Stomach (tissue), 9 donors: ENCODE measurements around the gene IGSF8. TPM values are rescaled to one million over a fixed set of nuclear protein-coding genes. Genes with fewer than 3 reads are reported as not detected.
"Not testable (repeated sequence)": the region's sequence is repeated elsewhere in the genome, so short reads cannot be mapped to it uniquely, and the experiment has no call there.

Source experiments
- DNase-seq, 2 donors: peaks; one replicate each; pipeline versions ENCODE4 v3.0.0 to v3.0.0-alpha.2; 2013 to 2019
- H3K27ac ChIP-seq, 5 donors: fragments of 200-600 bp in 4 of 5; sonication (generic) in 4 of 5; one replicate each; pipeline ENCODE4 v1.5.1; 2013 to 2019; ENCODE audit warnings: mild to moderate bottlenecking in 1 of 5, moderate library complexity in 1 of 5
- H3K27me3 ChIP-seq, 3 donors: fragments of 200-600 bp; sonication (generic); one replicate each; pipeline ENCODE4 v1.5.1; 2017 to 2019; ENCODE audit warnings: mixed run types in 1 of 3
- H3K36me3 ChIP-seq, 4 donors: fragments of 200-600 bp; sonication (generic); 1 replicate in 3 of 4; 2 replicates in 1 of 4; pipeline ENCODE4 v1.5.1; 2016 to 2019
- H3K4me1 ChIP-seq, 4 donors: fragments of 200-600 bp; sonication (generic); one replicate each; pipeline ENCODE4 v1.5.1; 2016 to 2019
- H3K4me3 ChIP-seq, 4 donors: fragments of 200-600 bp; sonication (generic) in 3 of 4; one replicate each; pipeline ENCODE4 v1.5.1; 2016 to 2019; ENCODE audit warnings: mild to moderate bottlenecking in 1 of 4
- H3K9me3 ChIP-seq, 4 donors: fragments of 200-600 bp; sonication (generic); one replicate each; pipeline ENCODE4 v1.5.1; 2016 to 2019
- EP300 ChIP-seq: sonication (generic); formaldehyde crosslinking; IDR thresholded peaks from one replicate; pipeline ENCODE4 v1.6.1; 2017; ENCODE audit warnings: antibody characterized with exemption
- POLR2A ChIP-seq, 4 donors: fragments of 450-650 bp; IDR thresholded peaks; one replicate each; pipeline ENCODE4 v1.6.1; 2016; ENCODE audit warnings: antibody characterized with exemption in 4 of 4, control low read depth in 2 of 4, mild to moderate bottlenecking in 1 of 4, moderate library complexity in 1 of 4
- POLR2AphosphoS5 ChIP-seq, 3 donors: sonication (generic); formaldehyde crosslinking; IDR thresholded peaks; one replicate each; pipeline ENCODE4 v1.6.1; 2016; ENCODE audit warnings: antibody characterized with exemption in 3 of 3
- WGBS, 5 donors: extraction: QIAGEN DNeasy Blood & Tissue Kit in 3 of 5; methylation state at CpG; one replicate each; pipeline versions ENCODE4 v1.1.5 to v1.1.7; 2013 to 2018; 5-methylcytosine and 5-hydroxymethylcytosine counted together
- intact Hi-C: fragments of 100-400 bp; cut with DNase I; formaldehyde crosslinking; loops from one replicate; pipeline ENCODE4 v1.15.1; 2023; ENCODE audit warnings: low total_unique reads
- polyA plus RNA-seq, 3 donors: library from polyadenylated mRNA; stranded (reverse); fragments of 200-250 nt; gene quantifications; one replicate each; pipeline ENCODE4 v1.2.3, GENCODE V29; 2013
- total RNA-seq, 5 donors: library from RNA; depleted of rRNA; stranded (reverse); fragments of >200 nt; gene quantifications; one replicate each; pipeline versions ENCODE4 v1.1.0 to v1.2.3, GENCODE V29; 2014 to 2016
- TF ChIP-seq, protein P1 (sequence below), 7 experiments: fragments of 450-650 bp in 4 of 7; fragments of 200-600 bp in 3 of 7; sonication (generic) in 3 of 7; IDR thresholded peaks; one replicate each; pipeline ENCODE4 v1.5.1; 2016 to 2019; ENCODE audit warnings: antibody characterized with exemption in 7 of 7, control low read depth in 2 of 7, mild to moderate bottlenecking in 1 of 7
- donor health status: healthy with polysubstance abuse.
- donor health status: Bipolar disorder and iron deficiency.
- donor health status: healthy.

Gene IGSF8
- total and polyA plus RNA-seq, 8 donors: 4.7 to 65.2 (median 14.8) TPM

DNA sequence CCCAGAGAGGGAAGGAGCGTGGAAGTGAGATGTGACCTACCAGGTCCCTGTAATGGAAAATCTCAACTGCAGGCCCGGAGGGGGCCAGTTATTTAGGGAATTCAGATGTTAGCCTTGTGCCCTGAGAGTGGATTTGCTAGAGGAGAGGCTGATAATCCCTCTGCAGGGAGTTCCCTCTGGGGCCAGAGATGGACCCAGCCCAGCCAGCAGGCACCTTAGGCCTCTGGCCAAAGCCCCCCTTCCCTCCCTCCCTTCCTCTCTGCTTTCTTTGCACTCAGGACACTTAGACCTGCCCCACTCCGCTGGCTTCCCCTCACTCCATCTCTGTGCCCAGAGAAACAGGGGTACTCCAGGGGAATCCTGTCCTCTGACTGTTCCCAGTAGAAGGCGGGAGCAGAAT is 15.7 kb upstream of the IGSF8 start:
- no peak for DNase-seq
- Histone ChIP-seq H3K4me3 (no peak overlapping the region), H3K27ac (peak overlapping the region in 2 of 5 donors; percentile 27 to 73), H3K27me3 (peaks cover 0 to 30% (median 15%) of the 10 kb centered on the region in 3 donors), H3K9me3 (no peaks in the 10 kb centered on the region), H3K36me3 (no peaks in the 10 kb centered on the region), H3K4me1 (peaks cover 0 to 49% (median 23%) of the 10 kb centered on the region in 4 donors)
- TF ChIP-seq POLR2A (IDR thresholded peaks at IDR 0.05) (no peak), POLR2AphosphoS5 (IDR thresholded peaks at IDR 0.05) (no peak), EP300 (no peak)
- TF ChIP-seq, protein P1, sequence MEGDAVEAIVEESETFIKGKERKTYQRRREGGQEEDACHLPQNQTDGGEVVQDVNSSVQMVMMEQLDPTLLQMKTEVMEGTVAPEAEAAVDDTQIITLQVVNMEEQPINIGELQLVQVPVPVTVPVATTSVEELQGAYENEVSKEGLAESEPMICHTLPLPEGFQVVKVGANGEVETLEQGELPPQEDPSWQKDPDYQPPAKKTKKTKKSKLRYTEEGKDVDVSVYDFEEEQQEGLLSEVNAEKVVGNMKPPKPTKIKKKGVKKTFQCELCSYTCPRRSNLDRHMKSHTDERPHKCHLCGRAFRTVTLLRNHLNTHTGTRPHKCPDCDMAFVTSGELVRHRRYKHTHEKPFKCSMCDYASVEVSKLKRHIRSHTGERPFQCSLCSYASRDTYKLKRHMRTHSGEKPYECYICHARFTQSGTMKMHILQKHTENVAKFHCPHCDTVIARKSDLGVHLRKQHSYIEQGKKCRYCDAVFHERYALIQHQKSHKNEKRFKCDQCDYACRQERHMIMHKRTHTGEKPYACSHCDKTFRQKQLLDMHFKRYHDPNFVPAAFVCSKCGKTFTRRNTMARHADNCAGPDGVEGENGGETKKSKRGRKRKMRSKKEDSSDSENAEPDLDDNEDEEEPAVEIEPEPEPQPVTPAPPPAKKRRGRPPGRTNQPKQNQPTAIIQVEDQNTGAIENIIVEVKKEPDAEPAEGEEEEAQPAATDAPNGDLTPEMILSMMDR (IDR thresholded peaks at IDR 0.05): no peak
- intact Hi-C loops: loop anchor here (10.0 kb wide), 1 partner anchor 61 kb away; no protein-coding TSS in a partner anchor
- WGBS, 5 donors: 72 to 81% (median 75%) methylated on average over 4 of the region's 4 CpGs

DNA sequence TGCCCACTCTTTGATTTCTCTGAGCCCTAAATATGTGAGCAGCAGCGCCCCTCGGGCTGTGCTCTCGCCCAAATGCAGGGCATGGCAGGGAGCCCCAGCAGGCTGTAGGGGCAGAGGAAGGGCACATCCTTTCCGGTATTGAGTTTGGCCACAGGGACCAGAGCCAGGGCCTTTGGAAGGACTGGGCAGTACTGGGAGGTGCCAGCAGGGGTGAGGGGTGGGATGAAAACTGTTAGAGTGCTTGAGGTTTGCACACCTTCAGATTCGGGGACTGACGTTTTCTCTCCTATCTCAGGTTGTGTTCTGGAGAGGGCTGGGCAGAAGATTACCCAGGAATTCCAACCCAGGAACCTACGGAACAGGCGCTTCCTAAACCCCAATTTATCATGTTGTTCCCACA is 15.0 kb upstream of the IGSF8 start:
- no peaks in the 10 kb centered on the region for H3K9me3 ChIP-seq
- H3K36me3 ChIP-seq: no peaks in the 10 kb centered on the region
- no peak for DNase-seq
- peaks cover 0 to 44% (median 21%) of the 10 kb centered on the region in 4 donors for H3K4me1 ChIP-seq
- WGBS, 5 donors: 57 to 81% (median 71%) methylated on average over 8 of the region's 8 CpGs
- peaks cover 0 to 30% (median 15%) of the 10 kb centered on the region in 3 donors for H3K27me3 ChIP-seq
- intact Hi-C loops: loop anchor here (10.0 kb wide), 1 partner anchor 61 kb away; no protein-coding TSS in a partner anchor
- H3K4me3 ChIP-seq: no peak overlapping the region
- TF ChIP-seq, protein P1 (IDR thresholded peaks at IDR 0.05): no peak
- TF ChIP-seq POLR2AphosphoS5 (IDR thresholded peaks at IDR 0.05): no peak
- peak overlapping the region in 1 of 5 donors; percentile 73 for H3K27ac ChIP-seq

DNA sequence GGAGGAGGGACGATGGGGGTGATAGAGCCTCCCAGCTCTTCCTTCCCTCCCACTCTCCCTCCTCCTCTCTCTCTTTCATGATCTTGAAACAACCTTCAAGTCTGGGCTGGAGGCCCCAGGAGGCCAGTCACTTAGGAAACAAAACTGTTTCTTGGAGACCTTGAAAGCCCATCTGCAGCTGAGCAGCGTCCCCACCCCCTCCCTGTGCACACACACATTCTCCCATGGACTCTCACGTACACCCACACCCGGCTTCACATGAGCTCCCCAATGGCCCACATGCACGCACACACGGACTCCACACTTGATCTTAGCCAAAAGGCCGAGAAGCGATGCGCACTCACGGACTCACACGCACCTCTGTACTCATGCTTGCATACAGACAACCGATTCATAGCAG is 13.9 kb upstream of the IGSF8 start:
- intact Hi-C loops: loop anchor here (10.0 kb wide), 1 partner anchor 62 kb away; no protein-coding TSS in a partner anchor
- WGBS, 5 donors: 70 to 83% (median 79%) methylated on average over 12 of the region's 12 CpGs
- H3K4me1 ChIP-seq: peaks cover 0 to 34% (median 13%) of the 10 kb centered on the region in 4 donors
- no peak for TF ChIP-seq POLR2AphosphoS5 (IDR thresholded peaks at IDR 0.05)
- no peak for TF ChIP-seq POLR2A (IDR thresholded peaks at IDR 0.05)
- TF ChIP-seq EP300: no peak
- TF ChIP-seq, protein P1 (IDR thresholded peaks at IDR 0.05): no peak
- peak in 1 of 2 donors; percentile 69 for DNase-seq
- no peak overlapping the region for H3K4me3 ChIP-seq
- H3K36me3 ChIP-seq: no peaks in the 10 kb centered on the region
- H3K27ac ChIP-seq: no peak overlapping the region
- H3K27me3 ChIP-seq: peaks cover 0 to 21% (median 15%) of the 10 kb centered on the region in 3 donors
- no peaks in the 10 kb centered on the region for H3K9me3 ChIP-seq

DNA sequence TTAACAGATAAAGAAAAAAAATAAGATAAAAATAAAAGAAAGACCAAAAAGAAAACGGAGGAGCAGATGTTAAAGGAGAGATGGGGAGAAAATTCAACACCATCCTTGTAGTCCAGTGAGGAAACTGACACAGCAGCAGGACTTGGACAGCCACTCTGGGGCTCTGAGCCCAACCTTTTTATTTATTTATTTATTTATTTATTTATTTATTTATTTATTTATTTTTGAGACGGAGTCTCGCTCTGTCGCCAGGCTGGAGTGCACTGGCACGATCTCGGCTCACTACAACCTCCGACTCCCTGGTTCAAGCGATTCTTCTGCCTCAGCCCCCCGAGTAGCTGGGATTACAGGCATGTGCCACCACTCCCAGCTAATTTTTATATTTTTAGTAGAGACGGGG is 13.0 kb upstream of the IGSF8 start:
- 84 to 92% (median 91%) methylated on average over 10 of the region's 10 CpGs for WGBS, 5 donors
- not testable (repeated sequence) for H3K36me3 ChIP-seq, DNase-seq, H3K4me3 ChIP-seq, H3K9me3 ChIP-seq, H3K27ac ChIP-seq
- intact Hi-C loops: loop anchor here (10.0 kb wide), 1 partner anchor 63 kb away; no protein-coding TSS in a partner anchor
- Histone ChIP-seq H3K4me1 (peaks cover 0 to 26% (median 12%) of the 10 kb centered on the region in 4 donors), H3K27me3 (peaks cover 0 to 13% (median 12%) of the 10 kb centered on the region in 3 donors)

DNA sequence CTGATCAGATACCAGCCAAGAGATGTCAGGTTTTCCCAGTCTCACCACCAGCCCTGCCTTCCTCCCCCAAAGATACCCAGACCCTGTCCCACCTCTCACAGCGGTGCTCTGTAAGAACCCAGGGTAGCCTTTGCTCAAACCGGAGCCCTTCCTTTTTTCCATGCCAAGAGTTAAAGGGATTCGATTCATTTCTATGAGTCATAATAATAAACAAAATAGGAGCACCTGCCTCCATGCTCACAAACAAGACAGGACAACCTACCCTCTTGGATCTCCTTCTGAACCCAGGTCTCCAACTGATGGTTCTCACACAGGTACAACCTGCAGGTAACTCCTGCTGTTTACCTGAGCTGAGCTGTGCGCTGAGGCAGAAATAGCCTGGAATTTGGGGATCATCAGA is 11.3 kb upstream of the IGSF8 start:
- no peak for DNase-seq
- no peak overlapping the region for H3K27ac ChIP-seq
- intact Hi-C loops: loop anchor here (10.0 kb wide), 3 partner anchors 65 to 185 kb away; partner anchors contain the start of gene CASQ1

More for the DNA sequence above, 11.3 kb upstream of the IGSF8 start:
- TF ChIP-seq EP300: no peak
- TF ChIP-seq POLR2A (IDR thresholded peaks at IDR 0.05): no peak
- TF ChIP-seq, protein P1 (IDR thresholded peaks at IDR 0.05): no peak
- TF ChIP-seq POLR2AphosphoS5 (IDR thresholded peaks at IDR 0.05): no peak
- Histone ChIP-seq H3K9me3 (no peaks in the 10 kb centered on the region), H3K4me1 (peaks cover 0 to 25% (median 10%) of the 10 kb centered on the region in 4 donors), H3K36me3 (no peaks in the 10 kb centered on the region), H3K27me3 (no peaks in the 10 kb centered on the region), H3K4me3 (no peak overlapping the region)
- WGBS, 5 donors: 35 to 52% (median 45%) methylated on average over 4 of the region's 4 CpGs
